ENCODE results near the gene GPC6. TPM values are rescaled to one million over a fixed set of nuclear protein-coding genes. Genes with fewer than 3 reads are reported as not detected.
A peak's percentile ranks its signal among the peaks of the same experiment; 100 is the strongest.
"Not testable (repeated sequence)": the region's sequence is repeated elsewhere in the genome, so short reads cannot be mapped to it uniquely, and the experiment has no call there.

The GPC6 gene
- total RNA-seq, 1 donor: 77.8 TPM

- Histone ChIP-seq H3K79me2 (ENCODE audit: insufficient read depth, low read length) (no peaks in the 10 kb centered on the region), H3K27ac (ENCODE audit: low read depth, low read length) (no peak overlapping the region), H2AFZ (ENCODE audit: low read length) (no peak overlapping the region), H3K27me3 (ENCODE audit: insufficient read depth, low read length) (no peaks in the 10 kb centered on the region), H3K4me2 (ENCODE audit: insufficient read depth, low read length) (peak overlapping the region; percentile 10), H3K9me3 (ENCODE audit: low read depth, low read length) (no peaks in the 10 kb centered on the region), H3K36me3 (ENCODE audit: insufficient read depth, low read length) (no peaks in the 10 kb centered on the region), H3K4me1 (ENCODE audit: insufficient read depth, low read length) (no peaks in the 10 kb centered on the region), H3K4me3 (ENCODE audit: insufficient read depth, low read length) (no peak overlapping the region), H4K20me1 (ENCODE audit: insufficient read depth, low read length) (peaks cover 3% of the 10 kb centered on the region)
- TF ChIP-seq CTCF (IDR thresholded peaks at IDR 0.05; ENCODE audit: extremely low read depth, low read depth, low read length): no peak
- DNase-seq (ENCODE audit: insufficient read length, low spot score, missing footprints): no peak
Measured at GRCh38 chr13:93320942-93321341, 94.3 kb downstream of the GPC6 start.

DNA sequence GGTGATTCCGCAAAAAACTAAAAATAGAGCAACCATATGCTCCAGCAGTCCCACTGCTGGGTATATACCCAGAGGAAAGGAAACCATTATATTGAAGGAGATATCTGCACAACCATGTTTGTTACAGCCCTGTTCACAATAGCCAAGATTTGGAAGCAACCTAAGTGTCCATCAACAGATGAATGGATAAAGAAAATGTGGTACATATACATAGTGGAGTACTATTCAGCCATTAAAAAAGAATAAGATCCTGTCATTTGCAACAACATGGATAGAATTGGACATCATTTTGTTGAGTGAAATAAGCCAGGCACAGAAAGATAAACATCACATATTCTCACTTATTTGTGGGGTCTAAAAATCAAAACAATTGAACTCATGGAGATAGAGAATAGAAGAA is 97.3 kb downstream of the GPC6 start:
- DNase-seq (ENCODE audit: insufficient read length, low spot score, missing footprints); H3K27me3 ChIP-seq (ENCODE audit: insufficient read depth, low read length); H3K4me2 ChIP-seq (ENCODE audit: insufficient read depth, low read length); H3K4me1 ChIP-seq (ENCODE audit: insufficient read depth, low read length); H3K36me3 ChIP-seq (ENCODE audit: insufficient read depth, low read length); H3K9me3 ChIP-seq (ENCODE audit: low read depth, low read length); H2AFZ ChIP-seq (ENCODE audit: low read length); H3K4me3 ChIP-seq (ENCODE audit: insufficient read depth, low read length); H3K79me2 ChIP-seq (ENCODE audit: insufficient read depth, low read length); H4K20me1 ChIP-seq (ENCODE audit: insufficient read depth, low read length); H3K27ac ChIP-seq (ENCODE audit: low read depth, low read length): not testable (repeated sequence)

GRCh38 chr13:93325303-93326233 is 99.0 kb downstream of the GPC6 start:
- Histone ChIP-seq H3K4me2 (ENCODE audit: insufficient read depth, low read length) (no peak overlapping the region), H3K27me3 (ENCODE audit: insufficient read depth, low read length) (no peaks in the 10 kb centered on the region), H3K79me2 (ENCODE audit: insufficient read depth, low read length) (no peaks in the 10 kb centered on the region), H2AFZ (ENCODE audit: low read length) (no peak overlapping the region), H3K4me1 (ENCODE audit: insufficient read depth, low read length) (no peaks in the 10 kb centered on the region), H4K20me1 (ENCODE audit: insufficient read depth, low read length) (peaks cover 3% of the 10 kb centered on the region), H3K27ac (ENCODE audit: low read depth, low read length) (no peak overlapping the region), H3K9me3 (ENCODE audit: low read depth, low read length) (no peaks in the 10 kb centered on the region), H3K36me3 (ENCODE audit: insufficient read depth, low read length) (no peaks in the 10 kb centered on the region), H3K4me3 (ENCODE audit: insufficient read depth, low read length) (no peak overlapping the region)
- no peak for DNase-seq (ENCODE audit: insufficient read length, low spot score, missing footprints)
- TF ChIP-seq CTCF (IDR thresholded peaks at IDR 0.05; ENCODE audit: extremely low read depth, low read depth, low read length): no peak

DNA sequence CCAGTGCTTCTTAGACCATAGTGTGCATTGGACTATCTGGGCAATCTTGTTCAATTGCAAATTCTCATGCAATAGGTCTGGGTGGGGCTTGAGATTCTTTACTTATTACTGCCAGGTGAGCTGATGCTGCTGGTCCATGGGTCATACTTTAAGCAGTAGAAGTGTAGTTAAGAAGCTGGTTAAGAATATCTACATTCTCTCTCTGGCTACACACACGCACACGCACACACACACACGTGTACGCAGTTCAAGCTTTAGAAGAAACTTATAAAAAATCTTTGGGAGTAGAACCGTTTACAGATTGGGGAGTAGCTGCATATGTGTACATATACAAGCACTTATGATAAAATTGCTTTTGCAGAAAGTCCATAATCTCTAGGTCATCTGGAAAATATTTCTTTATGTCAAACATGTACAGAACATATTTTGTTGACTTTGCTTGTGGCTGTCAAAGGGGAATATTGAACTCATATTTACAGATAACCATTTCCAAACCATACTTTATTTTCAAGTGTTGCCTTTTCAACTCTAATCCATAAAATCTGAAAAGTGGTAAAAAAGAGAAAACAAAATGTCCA is 99.7 kb downstream of the GPC6 start:
- no peaks in the 10 kb centered on the region for H3K79me2 ChIP-seq (ENCODE audit: insufficient read depth, low read length)
- DNase-seq (ENCODE audit: insufficient read length, low spot score, missing footprints): no peak
- no peak overlapping the region for H3K4me2 ChIP-seq (ENCODE audit: insufficient read depth, low read length)
- no peak overlapping the region for H3K27ac ChIP-seq (ENCODE audit: low read depth, low read length)
- H4K20me1 ChIP-seq (ENCODE audit: insufficient read depth, low read length): peaks cover 3% of the 10 kb centered on the region
- H3K36me3 ChIP-seq (ENCODE audit: insufficient read depth, low read length): no peaks in the 10 kb centered on the region
- H2AFZ ChIP-seq (ENCODE audit: low read length): no peak overlapping the region
- H3K27me3 ChIP-seq (ENCODE audit: insufficient read depth, low read length): no peaks in the 10 kb centered on the region
- TF ChIP-seq CTCF (IDR thresholded peaks at IDR 0.05; ENCODE audit: extremely low read depth, low read depth, low read length): no peak
- H3K4me1 ChIP-seq (ENCODE audit: insufficient read depth, low read length): no peaks in the 10 kb centered on the region
- no peak overlapping the region for H3K4me3 ChIP-seq (ENCODE audit: insufficient read depth, low read length)
- no peaks in the 10 kb centered on the region for H3K9me3 ChIP-seq (ENCODE audit: low read depth, low read length)

Data from osteoblast (primary cell).